ENCODE measurements around the gene NKX2-3. TPM values are rescaled to one million over a fixed set of nuclear protein-coding genes. Genes with fewer than 3 reads are reported as not detected.

Gene NKX2-3
- polyA plus RNA-seq, 3 donors: not detected

- Mint-ChIP-seq H3K27me3 (ENCODE audit: low read depth in 3 of 3) (peaks cover 85 to 94% (median 89%) of the 10 kb centered on the region in 3 donors), H3K9me3 (peaks cover 2 to 36% (median 12%) of the 10 kb centered on the region in 7 donors), H3K27ac (peak overlapping the region in 1 of 7 donors; percentile 30), H3K36me3 (peaks cover 5 to 8% of the 10 kb centered on the region in 2 donors), H3K4me1 (peaks cover 35% of the 10 kb centered on the region), H3K4me3 (peak overlapping the region in 1 of 2 donors; percentile 54)
- WGBS (ENCODE audit: insufficient coverage): 93% methylated on average over 5 of the region's 10 CpGs
- Histone ChIP-seq H3K4me2 (replicated peaks; ENCODE audit: extremely low read depth, low read length, poor library complexity, severe bottlenecking) (no peak overlapping the region), H3K9ac (ENCODE audit: insufficient read depth, low read length, poor library complexity, severe bottlenecking) (no peak overlapping the region), H4K20me1 (ENCODE audit: insufficient read depth, low read length) (no peaks in the 10 kb centered on the region), H3K36me3 (replicated peaks in 1 of 2; ENCODE audit: control insufficient read depth in 1 of 2, insufficient read depth in 2 of 2, low read length in 2 of 2) (no peaks in the 10 kb centered on the region), H3K4me1 (ENCODE audit: control insufficient read depth in 1 of 2, insufficient read depth in 2 of 2, low read length in 2 of 2) (peaks cover 12 to 37% of the 10 kb centered on the region in 2 donors), H3K27me3 (ENCODE audit: control insufficient read depth in 2 of 2, insufficient read depth in 2 of 2, low read length in 2 of 2) (peaks cover 45 to 96% of the 10 kb centered on the region in 2 donors), H2AFZ (ENCODE audit: insufficient read depth, low read depth, low read length, poor library complexity, severe bottlenecking) (no peak overlapping the region), H3K79me2 (ENCODE audit: insufficient read depth, low read length) (no peaks in the 10 kb centered on the region), H3K4me3 (replicated peaks in 1 of 3; ENCODE audit: low read depth in 2 of 3, low read length in 3 of 3) (no peak overlapping the region), H3K27ac (ENCODE audit: low read depth in 1 of 2, low read length in 2 of 2) (no peak overlapping the region), H3K9me3 (replicated peaks in 1 of 2; ENCODE audit: control insufficient read depth in 1 of 2, insufficient read depth in 1 of 2, low read length in 2 of 2) (peaks cover 8 to 18% of the 10 kb centered on the region in 2 donors)
- intact Hi-C loops (cut with micrococcal nuclease): no loop called here
- TF ChIP-seq, protein P1, sequence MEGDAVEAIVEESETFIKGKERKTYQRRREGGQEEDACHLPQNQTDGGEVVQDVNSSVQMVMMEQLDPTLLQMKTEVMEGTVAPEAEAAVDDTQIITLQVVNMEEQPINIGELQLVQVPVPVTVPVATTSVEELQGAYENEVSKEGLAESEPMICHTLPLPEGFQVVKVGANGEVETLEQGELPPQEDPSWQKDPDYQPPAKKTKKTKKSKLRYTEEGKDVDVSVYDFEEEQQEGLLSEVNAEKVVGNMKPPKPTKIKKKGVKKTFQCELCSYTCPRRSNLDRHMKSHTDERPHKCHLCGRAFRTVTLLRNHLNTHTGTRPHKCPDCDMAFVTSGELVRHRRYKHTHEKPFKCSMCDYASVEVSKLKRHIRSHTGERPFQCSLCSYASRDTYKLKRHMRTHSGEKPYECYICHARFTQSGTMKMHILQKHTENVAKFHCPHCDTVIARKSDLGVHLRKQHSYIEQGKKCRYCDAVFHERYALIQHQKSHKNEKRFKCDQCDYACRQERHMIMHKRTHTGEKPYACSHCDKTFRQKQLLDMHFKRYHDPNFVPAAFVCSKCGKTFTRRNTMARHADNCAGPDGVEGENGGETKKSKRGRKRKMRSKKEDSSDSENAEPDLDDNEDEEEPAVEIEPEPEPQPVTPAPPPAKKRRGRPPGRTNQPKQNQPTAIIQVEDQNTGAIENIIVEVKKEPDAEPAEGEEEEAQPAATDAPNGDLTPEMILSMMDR (IDR thresholded peaks at IDR 0.05): no peak
- no peak for DNase-seq
These were observed 8.6 kb upstream of the NKX2-3 start for GRCh38 chr10:99524050-99524666.

GRCh38 chr10:99524736-99525380 is 7.9 kb upstream of the NKX2-3 start:
- Histone ChIP-seq H3K9ac (ENCODE audit: insufficient read depth, low read length, poor library complexity, severe bottlenecking) (no peak overlapping the region), H3K4me2 (replicated peaks; ENCODE audit: extremely low read depth, low read length, poor library complexity, severe bottlenecking) (no peak overlapping the region), H3K27ac (ENCODE audit: low read depth in 1 of 2, low read length in 2 of 2) (no peak overlapping the region), H4K20me1 (ENCODE audit: insufficient read depth, low read length) (no peaks in the 10 kb centered on the region), H3K4me3 (replicated peaks in 1 of 3; ENCODE audit: low read depth in 2 of 3, low read length in 3 of 3) (no peak overlapping the region), H3K9me3 (replicated peaks in 1 of 2; ENCODE audit: control insufficient read depth in 1 of 2, insufficient read depth in 1 of 2, low read length in 2 of 2) (peaks cover 8 to 21% of the 10 kb centered on the region in 2 donors), H3K27me3 (ENCODE audit: control insufficient read depth in 2 of 2, insufficient read depth in 2 of 2, low read length in 2 of 2) (peaks cover 45 to 96% of the 10 kb centered on the region in 2 donors), H2AFZ (ENCODE audit: insufficient read depth, low read depth, low read length, poor library complexity, severe bottlenecking) (no peak overlapping the region), H3K4me1 (ENCODE audit: control insufficient read depth in 1 of 2, insufficient read depth in 2 of 2, low read length in 2 of 2) (peaks cover 13 to 39% of the 10 kb centered on the region in 2 donors), H3K36me3 (replicated peaks in 1 of 2; ENCODE audit: control insufficient read depth in 1 of 2, insufficient read depth in 2 of 2, low read length in 2 of 2) (no peaks in the 10 kb centered on the region), H3K79me2 (ENCODE audit: insufficient read depth, low read length) (no peaks in the 10 kb centered on the region)
- Mint-ChIP-seq H3K4me3 (peak overlapping the region in 1 of 2 donors; percentile 6), H3K36me3 (peaks cover 5 to 8% of the 10 kb centered on the region in 2 donors), H3K27me3 (ENCODE audit: low read depth in 3 of 3) (peaks cover 85 to 94% (median 89%) of the 10 kb centered on the region in 3 donors), H3K4me1 (peaks cover 40% of the 10 kb centered on the region), H3K9me3 (peaks cover 2 to 34% (median 12%) of the 10 kb centered on the region in 7 donors), H3K27ac (peak overlapping the region in 1 of 7 donors; percentile 30)
- no peak for DNase-seq
- WGBS (ENCODE audit: insufficient coverage): 100% methylated on average over 2 of the region's 10 CpGs
- intact Hi-C loops (cut with micrococcal nuclease): no loop called here
- TF ChIP-seq, protein P1 (IDR thresholded peaks at IDR 0.05): no peak
